GM21737 (cell line): ENCODE measurements around the gene ELOA.
"Not testable (repeated sequence)": the region's sequence is repeated elsewhere in the genome, so short reads cannot be mapped to it uniquely, and the experiment has no call there.

Experiments
- ATAC-seq: cut with Tn5 transposase; IDR thresholded peaks from one replicate; pipeline ENCODE4 v1.9.1; 2021; ENCODE audit warnings: mild to moderate bottlenecking, moderate library complexity; ENCODE audit not compliant: unreplicated experiment

ELOA gene

DNA sequence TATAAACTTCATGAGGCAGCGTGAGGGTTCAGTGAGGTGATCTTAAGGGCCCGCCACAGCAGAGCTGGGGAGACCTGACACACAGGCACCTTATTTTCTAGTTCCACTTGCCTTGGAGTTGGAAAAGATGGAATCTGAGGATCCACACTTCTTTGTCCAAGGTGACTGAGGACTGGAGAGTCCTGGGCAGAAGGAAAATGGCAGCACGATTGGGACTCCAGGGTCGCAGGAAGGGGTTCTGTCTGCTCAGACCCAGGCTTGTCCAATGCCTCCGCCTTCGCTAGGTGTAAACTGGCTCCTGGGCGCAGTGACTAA is 55.9 kb downstream of the ELOA start:
- no peak for ATAC-seq

DNA sequence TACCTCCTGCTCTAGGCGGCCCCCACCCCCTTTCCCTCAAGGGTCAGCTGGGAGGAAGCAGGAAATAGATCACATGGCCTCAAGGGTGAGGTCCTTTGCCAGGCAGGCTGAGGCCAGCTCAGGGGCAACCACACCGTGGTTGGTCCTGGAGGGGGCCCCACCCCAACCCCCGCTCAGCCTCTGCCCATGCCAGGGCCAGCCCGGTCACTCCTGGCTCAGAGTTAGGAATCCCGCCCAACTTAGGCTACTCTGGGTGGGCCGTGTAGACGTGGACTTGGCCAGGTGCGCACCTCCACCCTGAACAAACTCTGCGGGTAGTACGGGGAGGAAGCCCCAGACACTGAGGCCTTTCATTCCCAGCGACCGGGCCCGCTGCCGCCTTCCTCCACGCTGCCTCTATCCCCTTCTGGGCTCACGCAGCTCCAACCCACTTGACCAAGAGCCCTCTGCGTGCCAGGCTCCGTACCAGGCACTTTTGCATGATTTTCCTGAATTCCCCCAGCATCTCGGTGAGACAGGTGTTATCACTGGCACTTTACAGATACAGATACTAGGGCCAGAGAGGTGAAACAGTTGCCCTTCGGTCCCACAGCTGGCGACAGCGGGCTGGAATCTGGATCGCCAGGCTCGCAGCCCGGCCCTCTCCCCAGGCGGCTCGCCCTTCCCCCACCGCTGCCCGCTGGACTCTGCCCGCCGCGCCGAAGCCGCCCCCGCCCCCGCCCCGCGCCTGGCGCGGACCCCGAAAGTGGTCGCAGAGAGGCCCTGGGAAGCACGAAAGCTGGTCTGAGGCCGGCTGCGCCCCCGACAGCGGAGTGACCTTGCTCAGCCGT is 56.5 kb downstream of the ELOA start:
- peak; percentile 3 for ATAC-seq

DNA sequence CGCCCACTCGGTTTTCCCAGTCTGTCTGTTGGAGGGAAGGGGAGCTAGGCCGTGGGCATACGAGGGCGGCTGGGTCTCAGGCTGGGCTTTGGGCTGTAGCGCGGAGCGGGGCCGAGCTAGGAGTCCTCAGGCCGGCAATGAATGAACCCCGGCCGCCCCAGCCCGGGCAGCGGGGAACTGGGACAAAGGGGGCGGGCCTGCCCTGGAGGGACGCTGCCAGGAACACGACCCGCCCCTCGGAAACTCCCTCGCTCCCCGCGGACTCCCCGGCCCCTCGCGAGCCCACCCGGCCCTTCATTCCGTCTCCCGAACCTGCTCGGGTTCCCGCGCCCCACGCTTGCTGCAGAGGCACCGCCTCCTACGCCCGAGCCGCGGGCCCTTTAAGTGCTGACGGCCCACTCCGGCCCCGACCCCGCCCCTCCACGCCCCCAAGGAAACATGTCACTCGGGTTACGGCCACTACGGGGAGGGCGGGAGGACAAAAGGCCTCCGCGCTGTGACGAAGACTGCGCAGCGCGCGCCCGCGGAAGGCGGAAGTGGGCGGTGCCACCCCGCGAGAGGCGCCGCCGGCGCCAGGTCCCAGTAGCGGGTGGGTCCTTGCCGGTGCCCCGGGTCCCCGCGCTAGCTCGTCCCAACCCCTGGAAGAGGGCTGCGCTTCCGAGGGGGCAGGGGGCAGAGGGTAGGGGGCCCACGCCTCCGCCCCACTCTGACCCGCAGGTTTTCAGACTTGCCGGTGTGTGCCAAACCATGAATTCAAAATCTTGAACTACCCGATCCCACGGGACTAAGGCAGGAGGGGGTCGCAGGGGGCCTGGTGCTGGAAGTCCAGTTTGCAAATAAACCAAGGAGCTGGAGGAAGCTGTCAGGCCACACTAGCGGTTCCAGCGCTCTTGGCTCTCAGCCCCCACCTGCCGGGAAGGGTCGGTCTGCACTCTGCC is 57.4 kb downstream of the ELOA start, which contains the start of gene GALE:
GALE (minus strand) TSS at position 355 of the 938 bp plus-strand sequence. CDS start 1,747 bp downstream, outside the sequence.
- peak; percentile 72 for ATAC-seq

DNA sequence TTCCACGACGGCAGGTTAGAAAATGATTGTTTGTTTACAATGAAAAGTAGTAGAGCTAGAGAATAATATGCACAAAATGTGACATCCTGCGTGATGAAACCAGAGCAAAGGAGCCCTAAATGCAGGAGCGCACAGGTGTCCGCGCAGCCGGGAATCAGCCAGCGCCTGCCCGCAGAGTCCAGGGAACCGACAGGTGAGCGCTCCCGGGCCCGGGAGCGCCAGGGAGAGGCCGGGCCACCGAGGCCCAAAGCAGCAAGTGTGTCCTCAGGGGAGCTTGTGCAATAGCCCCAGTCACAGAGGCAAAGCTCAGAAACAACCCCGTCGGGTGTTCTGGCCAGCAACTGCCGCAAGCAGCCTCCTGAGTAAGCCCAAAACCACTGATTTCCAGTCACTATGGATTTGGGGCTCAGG is 58.1 kb downstream of the ELOA start:
- no peak for ATAC-seq

DNA sequence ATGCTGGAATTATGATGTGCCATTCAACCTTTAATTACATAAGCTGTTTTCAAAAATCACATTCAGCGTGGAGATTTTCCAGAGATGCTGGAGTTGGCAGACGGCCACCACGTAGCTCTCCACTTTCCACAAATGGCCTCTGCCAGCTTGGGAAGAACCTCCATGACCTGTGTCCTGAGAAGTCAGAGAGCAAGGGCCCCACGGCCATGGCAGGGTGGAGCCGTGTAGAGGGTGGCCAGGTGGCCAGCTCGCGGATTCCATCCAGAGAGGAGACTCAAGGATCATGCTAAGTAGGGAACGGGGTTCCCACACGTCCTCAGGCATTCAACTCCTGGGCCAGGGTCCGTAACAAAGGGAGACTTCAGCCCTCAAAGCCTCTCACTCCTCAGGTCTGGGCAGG is 58.6 kb downstream of the ELOA start:
- no peak for ATAC-seq

DNA sequence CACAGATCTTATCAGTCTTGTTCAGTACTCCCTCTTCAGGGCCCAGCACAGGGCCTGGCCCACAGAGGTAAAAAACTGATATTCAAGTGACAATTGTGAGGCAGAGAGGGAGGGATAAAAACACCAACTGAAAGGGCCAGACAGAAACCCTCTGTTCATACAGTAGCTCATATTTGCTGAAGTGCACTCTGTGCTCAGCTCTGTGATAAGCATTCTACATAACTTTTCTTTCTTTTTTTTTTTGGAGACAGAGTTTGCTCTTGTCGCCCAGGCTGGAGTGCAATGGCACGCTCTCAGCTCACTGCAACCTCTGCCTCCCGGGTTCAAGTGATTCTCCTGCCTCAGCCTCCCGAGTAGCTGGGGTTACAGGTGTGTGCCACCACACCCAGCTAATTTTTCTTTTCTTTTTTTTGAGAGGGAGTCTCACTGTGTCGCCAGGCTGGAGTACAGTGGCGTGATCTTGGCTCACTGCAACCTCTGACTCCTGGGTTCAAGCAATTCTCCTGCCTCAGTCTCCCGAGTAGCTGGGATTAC is 59.6 kb downstream of the ELOA start:
- ATAC-seq: not testable (repeated sequence)

DNA sequence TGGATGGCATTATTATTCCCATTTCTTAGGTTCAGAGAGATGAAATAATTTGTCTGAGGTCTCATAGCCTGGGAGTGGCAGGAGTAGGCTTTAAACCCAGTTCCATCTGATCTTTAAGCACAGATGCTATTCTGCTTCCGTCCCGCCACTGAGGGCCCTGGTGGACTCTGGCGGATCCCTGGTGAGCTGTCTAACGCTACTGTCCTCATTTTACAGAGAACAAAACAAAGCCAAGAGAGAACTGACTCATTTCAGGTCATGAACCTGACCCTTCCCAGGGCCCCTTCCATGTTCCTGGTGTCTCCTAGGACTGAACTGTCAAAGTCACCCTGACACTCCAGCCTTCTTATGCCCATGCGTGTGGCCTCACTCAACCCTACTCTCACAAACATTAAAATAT is 60.4 kb downstream of the ELOA start:
- no peak for ATAC-seq

DNA sequence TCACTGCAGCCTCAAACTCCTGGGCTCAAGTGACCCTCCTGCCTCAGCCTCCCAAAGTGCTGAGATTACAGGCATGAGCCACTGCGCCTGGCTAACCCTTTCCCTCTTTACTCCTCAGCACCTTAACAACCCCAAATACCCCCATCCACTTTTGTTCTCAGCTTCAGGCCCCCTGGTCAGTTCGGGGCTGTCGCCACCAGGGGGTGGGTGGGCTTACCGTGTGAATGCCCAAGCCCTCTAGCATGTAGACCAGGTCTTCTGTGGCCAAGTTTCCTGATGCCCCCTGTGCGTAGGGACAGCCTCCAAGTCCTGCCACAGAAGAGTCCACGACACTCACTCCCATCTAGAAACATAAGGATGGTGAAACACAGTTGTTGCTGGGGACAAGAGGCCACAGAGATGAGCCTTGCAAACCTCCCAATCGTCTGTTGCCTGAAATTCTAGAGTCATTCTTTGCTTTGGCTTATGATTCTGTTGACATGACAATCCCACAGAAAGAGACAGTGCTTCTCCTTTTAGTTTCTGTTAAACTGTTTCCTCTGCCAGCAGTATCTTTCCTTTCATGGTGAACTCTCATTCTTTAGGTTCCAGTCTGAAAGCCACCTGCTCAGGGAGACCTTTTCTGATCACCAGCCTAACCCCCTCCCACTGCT is 61.0 kb downstream of the ELOA start:
- ATAC-seq: no peak

DNA sequence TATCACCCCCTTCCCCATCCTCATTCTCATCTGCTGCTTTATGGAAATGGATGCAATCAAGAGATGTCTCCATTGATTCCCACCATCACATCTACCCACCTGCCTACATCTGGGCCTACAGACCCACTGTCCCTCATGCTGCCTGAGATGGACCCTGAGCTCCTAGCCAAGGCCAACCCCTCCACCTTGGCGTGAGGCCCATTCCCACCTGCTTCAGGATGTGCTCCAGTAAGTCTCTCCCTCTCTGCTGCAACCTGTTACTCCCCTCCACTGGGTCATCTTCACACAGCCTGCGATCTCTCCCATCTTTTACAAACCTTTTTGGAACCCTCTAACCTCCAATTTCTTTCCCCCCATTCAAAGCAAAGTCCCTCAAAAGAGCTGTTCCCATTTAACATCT is 61.8 kb downstream of the ELOA start:
- no peak for ATAC-seq

DNA sequence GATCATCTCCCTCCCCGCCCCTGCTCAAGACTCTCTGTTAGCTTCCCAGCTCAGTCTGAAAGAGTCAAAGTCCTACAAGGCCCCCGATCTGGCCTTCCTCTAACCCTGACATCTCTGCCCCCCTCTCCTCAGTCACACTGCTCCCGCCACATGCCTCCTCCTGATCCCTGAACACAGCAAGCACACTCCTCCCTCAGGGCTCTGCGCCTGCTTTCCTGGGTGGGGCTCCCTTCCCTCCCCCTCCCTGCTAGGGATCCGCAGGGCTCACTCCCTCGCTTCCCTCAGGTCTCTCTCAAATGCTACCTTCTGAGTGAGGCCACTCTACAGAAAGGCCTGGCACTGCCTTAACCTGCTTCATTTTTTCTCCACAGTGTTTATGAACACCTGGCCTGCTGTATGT is 63.0 kb downstream of the ELOA start:
- ATAC-seq: no peak

DNA sequence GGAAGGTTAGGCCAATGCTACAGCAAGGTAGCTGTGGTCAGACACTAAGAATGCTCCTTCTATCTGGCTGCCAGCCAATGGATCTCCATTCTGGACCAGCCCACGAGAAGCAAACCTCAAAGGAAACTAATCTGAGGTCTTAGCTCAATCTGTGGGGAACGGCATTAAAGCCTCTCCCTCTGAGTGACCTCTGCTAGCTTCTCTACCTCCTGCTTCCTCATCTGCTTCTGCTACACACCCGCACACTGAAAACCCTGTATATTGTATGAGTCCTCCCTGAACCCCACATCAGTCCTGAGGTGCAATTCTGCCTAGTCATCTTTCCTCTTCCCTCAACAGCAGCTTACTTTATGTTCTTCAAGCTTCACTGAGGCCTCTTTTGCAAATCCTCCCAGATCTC is 64.2 kb downstream of the ELOA start:
- ATAC-seq: no peak

DNA sequence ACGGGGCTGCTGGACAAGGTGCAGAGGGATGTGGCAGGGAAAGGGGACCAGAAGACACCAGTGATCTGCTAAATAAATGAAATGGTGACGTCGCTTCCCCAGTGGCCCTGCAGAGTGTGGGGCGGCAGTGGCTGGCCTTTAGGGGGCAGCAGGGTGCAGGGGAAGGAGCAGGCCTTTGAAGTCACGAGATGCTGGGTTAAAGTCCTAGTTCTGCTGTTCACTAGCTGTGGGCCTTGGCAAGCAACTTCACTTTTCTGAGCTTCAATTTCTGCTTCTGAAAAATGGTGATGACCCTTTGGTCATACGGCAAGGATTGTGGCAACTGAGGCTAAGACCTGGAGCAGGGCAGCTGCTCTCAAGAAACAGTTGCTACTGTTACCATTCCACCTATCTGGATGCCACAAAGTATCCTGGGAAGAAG is 66.5 kb downstream of the ELOA start:
- no peak for ATAC-seq

DNA sequence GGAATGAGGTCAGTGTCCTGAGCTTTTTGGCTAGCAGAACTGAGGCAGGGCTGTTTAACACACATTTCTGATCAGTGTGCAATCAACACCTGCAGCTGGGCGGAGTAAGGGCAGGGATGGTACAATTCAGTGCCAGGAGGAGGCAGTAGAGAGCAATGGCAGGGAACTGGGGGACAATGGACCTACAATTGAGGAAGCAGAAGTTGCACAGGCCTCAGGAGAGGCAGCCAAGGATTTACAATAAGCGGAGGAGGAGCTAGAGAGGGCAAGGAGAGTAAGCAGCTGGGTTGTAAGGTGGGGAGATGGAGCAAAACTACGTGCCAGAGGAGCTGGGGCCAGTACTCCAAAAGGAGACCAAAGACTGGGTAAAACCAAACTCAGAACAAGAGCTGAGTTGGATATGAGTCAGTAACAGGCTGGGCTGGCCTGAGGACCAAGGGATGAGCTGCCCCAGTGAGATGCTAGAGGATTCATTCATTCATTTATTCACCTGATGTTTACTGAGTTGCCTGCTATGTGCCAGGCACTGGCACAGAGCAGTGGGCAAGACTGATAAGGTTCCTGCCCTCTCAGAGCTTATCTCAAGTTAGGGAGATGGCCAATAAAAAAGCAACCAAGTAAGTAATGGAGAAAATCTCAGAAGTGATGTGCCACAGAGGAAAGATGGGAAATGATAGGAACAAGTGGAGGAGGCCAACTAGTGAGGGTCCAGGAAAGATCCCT is 67.7 kb downstream of the ELOA start:
- ATAC-seq: no peak
